Measurements from ENCODE around the gene BRD7. TPM values are rescaled to one million over a fixed set of nuclear protein-coding genes. Genes with fewer than 3 reads are reported as not detected.

BRD7 gene
- total and polyA plus RNA-seq, 12 donors = 31.4 to 50.9 (median 42.7) TPM

GRCh38 chr16:50371036-50371716 lies 2.4 kb upstream of the BRD7 start:
- DNase-seq = no peak
- Histone ChIP-seq H3K9me3 (no peaks in the 10 kb centered on the region), H3K4me3 (no peak overlapping the region), H3K4me1 (peaks cover 9 to 39% (median 20%) of the 10 kb centered on the region in 9 donors), H3K27ac (no peak overlapping the region), H3K27me3 (no peaks in the 10 kb centered on the region), H3K36me3 (peaks cover 0 to 11% (median under 1%) of the 10 kb centered on the region in 9 donors)
- TF ChIP-seq CTCF (IDR thresholded peaks at IDR 0.05) = no peak
- ATAC-seq = no peak
- intact Hi-C loops (cut with DNase I) = loop anchor here in 9 of 10 donors (5.0 to 10.0 kb wide), 8 partner anchors 174 to 434 kb away; partner anchors contain the start of genes CYLD (in 1 of the 9) and NKD1 (in 1 of the 9)
- WGBS, 2 donors = 90 to 94% methylated on average over 4 of the region's 4 CpGs

GRCh38 chr16:50369133-50369804 lies 481 bp upstream of the BRD7 start:
- DNase-seq (no peak), ATAC-seq (no peak)
- H3K4me3 ChIP-seq = peak overlapping the region in 9 of 10 donors; percentile 33 to 68 (median 52)
- H3K36me3 ChIP-seq = peaks cover 0 to 29% (median 8%) of the 10 kb centered on the region in 9 donors
- peak overlapping the region in 6 of 10 donors; percentile 49 to 84 (median 62) for H3K27ac ChIP-seq
- TF ChIP-seq CTCF (IDR thresholded peaks at IDR 0.05) = peak in 4 of 9 donors; percentile 2 to 29 (median 12)
- H3K4me1 ChIP-seq = peaks cover 9 to 52% (median 36%) of the 10 kb centered on the region in 9 donors
- H3K9me3 ChIP-seq = no peaks in the 10 kb centered on the region
- WGBS, 2 donors = 9 to 15% methylated on average over 7 of the region's 7 CpGs
- intact Hi-C loops (cut with DNase I) = loop anchor here in 4 of 10 donors (5.0 to 10.0 kb wide), 5 partner anchors 157 to 436 kb away; partner anchors contain the start of gene CNEP1R1 (in 2 of the 4)
- no peaks in the 10 kb centered on the region for H3K27me3 ChIP-seq

GRCh38 chr16:50367777-50368409 lies 895 bp downstream of the BRD7 start:
- intact Hi-C loops (cut with DNase I) = loop anchor here in 4 of 10 donors (5.0 to 10.0 kb wide), 5 partner anchors 156 to 437 kb away; partner anchors contain the start of gene CNEP1R1 (in 2 of the 4)

More at GRCh38 chr16:50367777-50368409, 895 bp downstream of the BRD7 start:
- Histone ChIP-seq H3K4me3 (peak overlapping the region; percentile 68 to 99 (median 92)), H3K9me3 (no peaks in the 10 kb centered on the region), H3K4me1 (peaks cover 9 to 51% (median 33%) of the 10 kb centered on the region in 9 donors), H3K36me3 (peaks cover 0 to 43% (median 13%) of the 10 kb centered on the region in 9 donors), H3K27me3 (no peaks in the 10 kb centered on the region), H3K27ac (peak overlapping the region in 9 of 10 donors; percentile 55 to 88 (median 69))
- no peak for DNase-seq
- ATAC-seq = peak in 1 of 8 donors; percentile 1
- no peak for TF ChIP-seq CTCF (IDR thresholded peaks at IDR 0.05)
- whole genome bisulfite sequencing, 2 donors = 5 to 7% methylated on average over 23 of the region's 23 CpGs

Measured in heart right ventricle (tissue), 16 donors.